GM19467 (cell line): ENCODE measurements around the gene ARSG.
"Not testable (repeated sequence)": the region's sequence is repeated elsewhere in the genome, so short reads cannot be mapped to it uniquely, and the experiment has no call there.

Experiments used
- ATAC-seq: cut with Tn5 transposase; IDR thresholded peaks from one replicate; pipeline ENCODE4 v1.9.1; 2021; ENCODE audit warnings: mild to moderate bottlenecking, moderate library complexity; ENCODE audit not compliant: unreplicated experiment

ARSG gene

DNA sequence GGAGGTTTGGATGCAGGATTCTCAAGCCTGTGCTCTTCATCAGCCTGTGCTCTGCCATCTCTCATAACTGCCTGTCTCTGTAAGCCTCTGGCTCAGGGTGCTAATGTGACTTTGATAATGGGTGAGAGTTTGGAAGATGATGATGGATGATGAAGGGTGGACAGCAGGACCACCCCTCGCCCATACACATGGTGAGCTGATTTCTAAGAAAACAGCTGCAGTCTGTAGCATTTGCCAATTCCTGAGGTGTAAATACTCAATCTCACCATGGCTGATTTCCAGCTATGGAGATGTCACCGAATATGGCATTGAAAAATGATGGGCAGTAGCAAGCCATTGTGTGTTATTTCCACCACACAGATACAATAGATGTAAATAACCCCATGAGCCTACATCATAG lies 74.2 kb downstream of the ARSG start:
- no peak for ATAC-seq

DNA sequence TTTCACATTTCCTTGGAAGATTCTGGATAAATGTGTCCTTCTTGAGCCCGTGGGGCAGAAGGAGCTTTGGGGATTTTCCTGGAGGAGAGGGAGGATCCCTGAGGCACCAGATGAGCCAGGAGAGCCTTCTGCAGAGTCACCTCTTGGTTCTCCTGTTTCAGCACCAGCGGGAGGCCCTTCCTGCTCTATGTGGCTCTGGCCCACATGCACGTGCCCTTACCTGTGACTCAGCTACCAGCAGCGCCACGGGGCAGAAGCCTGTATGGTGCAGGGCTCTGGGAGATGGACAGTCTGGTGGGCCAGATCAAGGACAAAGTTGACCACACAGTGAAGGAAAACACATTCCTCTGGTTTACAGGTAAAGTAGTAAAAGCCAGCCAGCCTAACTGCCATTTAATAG lies 77.1 kb downstream of the ARSG start:
- no peak for ATAC-seq

- ATAC-seq = no peak
These were observed 84.3 kb downstream of the ARSG start for GRCh38 chr17:68375566-68375965.

GRCh38 chr17:68376178-68376577 lies 84.9 kb downstream of the ARSG start:
- ATAC-seq = not testable (repeated sequence)

DNA sequence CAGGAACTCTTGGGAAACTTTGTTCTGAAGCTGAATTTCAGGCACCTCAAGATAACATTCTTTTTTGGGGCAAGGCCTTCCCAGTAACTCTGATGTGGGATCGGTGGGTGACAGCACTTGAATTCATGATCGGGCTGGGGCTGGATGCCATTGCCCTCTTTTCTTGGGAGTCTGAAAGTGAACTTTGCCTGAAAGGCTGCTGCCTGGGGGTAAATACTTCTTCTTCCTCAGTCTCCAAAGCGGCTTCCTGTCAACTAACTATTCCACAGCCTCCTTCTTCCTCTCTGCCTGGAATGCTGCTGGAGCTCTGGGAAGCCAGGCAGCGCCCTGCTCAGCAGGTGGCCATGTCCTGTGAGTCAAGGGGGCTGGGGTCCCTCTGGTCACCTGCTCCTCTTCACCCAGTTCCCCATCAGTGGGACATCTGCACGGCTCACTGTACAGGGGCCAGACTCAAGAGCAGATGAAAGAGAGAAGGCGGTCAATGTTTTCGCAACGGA lies 86.5 kb downstream of the ARSG start:
- ATAC-seq = no peak

- ATAC-seq = no peak
These were observed 87.2 kb downstream of the ARSG start for GRCh38 chr17:68378268-68379176.

DNA sequence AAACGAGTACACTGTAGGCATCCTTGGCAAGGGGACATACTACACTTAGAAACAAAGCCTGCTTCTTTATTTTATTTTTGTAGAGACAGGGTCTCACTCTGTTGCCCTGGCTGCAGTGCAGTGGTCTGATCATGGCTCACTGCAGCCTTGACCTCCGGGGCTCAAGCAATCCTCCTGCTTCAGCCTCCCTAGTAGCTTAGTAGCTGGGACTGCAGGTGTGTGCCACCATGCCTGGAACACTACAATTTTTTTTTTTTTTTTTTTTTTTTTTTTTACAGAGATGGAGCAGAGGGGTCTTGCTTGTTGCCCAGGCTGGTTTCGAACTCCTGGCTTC lies 87.8 kb downstream of the ARSG start:
- ATAC-seq = no peak

DNA sequence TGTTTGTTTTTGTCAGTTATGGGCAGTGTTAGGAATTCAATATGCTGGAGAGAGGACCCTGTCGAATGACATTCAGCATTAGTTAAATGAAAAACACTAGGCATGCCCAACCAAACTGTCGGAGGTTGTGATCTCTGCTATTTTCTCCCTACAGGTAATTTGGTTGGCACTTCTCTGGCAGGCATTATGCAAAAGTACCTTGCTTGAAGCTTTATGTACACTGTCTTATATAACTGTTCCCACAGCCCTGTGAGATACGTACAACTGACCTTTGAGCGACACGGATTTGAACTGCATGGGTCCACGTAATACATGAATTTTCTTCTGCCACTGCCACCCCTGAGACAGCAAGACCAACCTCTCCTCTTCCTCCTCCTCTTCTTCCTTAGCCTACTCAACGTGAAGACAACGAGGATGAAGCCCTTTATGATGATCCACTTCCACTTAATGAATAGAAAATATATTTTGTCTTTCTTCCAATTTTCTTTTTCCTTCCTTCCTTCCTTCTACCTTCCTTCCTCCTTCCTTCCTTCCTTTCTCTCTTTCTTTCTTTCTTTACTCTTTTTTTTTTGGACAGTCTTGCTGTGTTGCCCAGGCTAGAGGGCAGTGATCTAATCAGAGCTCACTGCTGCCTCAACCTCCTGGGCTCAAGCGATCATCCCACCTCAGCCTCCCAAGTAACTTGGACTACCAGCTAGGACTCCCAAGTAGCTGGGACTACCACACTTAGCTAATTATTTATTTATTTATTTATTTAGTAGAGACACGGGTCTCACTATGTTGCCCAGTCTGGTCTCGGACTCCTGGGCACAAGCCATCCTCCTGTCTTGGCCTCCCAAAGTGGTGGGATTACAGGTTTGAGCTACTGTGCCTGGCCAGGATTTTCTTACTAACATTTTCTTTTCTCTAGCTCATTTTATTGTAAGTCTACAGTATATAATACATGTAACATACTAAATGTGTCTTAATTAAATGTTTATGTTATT lies 88.7 kb downstream of the ARSG start:
- no peak for ATAC-seq

DNA sequence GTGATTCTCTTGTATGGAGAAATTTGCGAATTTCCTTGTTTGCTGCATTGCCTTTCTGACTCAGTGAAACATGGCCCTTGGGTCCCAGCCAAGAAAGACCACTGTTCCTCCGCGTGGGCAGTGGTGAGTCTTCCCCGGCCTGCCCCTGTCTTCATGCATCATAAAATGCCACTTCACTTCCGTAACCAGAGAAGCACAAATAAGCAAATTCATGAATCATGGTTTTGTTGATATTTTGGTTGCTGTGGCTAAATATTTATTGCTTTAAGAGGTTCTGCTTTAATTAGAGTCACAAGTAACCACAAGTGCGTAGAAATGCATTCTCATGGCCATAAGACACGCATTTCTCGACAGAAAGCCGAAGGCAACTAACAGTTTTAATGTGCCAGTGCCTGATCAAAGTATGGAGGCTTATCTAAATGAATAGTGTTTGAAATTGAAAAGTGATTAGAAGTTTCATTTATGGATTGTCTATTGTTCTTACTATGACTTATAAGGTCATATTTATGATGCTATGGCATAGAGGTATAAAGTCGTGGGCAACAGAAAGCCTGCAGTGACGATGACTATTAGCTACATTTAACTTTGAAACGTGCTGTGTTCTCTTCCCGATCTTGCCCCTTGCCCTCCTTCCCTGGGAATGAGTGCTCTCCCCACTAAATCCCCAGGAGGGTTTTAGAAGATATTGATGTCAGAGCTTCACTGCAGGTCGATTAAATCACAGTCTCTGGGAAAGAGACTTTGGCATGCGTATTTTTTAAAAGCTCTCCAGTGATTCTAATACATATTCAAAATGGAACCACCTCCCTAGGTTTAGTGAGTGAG lies 90.0 kb downstream of the ARSG start:
- no peak for ATAC-seq

DNA sequence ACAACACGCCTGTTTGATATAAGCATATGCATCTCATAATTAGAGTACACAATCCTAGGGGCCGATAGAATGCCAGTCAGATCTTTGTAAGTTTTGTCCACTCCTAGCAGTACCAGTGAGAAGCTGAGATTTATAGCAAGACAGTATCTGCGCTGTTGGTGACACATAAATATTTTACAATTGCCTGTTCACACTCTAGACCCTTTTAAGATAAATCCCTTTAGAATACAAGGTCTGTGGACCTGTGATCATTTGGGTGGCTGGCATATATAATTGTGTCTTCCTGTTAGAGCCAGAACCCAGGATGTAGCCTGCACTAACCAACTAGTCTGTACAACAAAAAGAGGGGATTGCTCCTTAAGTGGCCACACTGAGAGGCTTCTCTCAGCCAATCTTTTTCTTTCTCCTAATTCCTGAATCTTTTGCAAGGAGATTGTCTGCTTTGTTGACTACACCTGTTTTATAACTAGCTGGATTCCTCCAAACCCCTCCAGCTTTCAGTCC lies 91.3 kb downstream of the ARSG start:
- ATAC-seq = no peak

- ATAC-seq = no peak
These were observed 91.8 kb downstream of the ARSG start for GRCh38 chr17:68383120-68383442.

- no peak for ATAC-seq
These were observed 92.4 kb downstream of the ARSG start for GRCh38 chr17:68383443-68384321.

- no peak for ATAC-seq
These were observed 93.2 kb downstream of the ARSG start for GRCh38 chr17:68384471-68384870.

DNA sequence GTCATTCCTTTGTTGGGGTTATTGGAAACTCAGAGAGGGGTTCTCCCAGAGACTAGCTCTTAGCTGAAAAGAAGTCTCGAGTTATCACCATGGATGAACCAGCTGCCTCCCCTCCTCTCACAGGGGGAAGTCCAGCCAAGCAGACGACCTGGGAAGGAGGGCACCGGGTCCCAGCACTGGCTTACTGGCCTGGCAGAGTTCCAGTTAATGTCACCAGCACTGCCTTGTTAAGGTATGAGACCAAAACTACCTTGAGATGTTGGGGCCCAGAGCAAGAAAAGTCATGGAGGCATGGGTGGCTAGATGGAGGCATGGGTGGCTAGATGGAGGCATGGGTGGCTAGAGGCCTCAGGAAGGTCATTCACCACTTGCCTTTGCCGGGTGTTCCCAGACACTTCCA lies 93.6 kb downstream of the ARSG start:
- ATAC-seq = no peak

GRCh38 chr17:68385490-68386215 lies 94.4 kb downstream of the ARSG start:
- no peak for ATAC-seq

- ATAC-seq = no peak
These were observed 96.3 kb downstream of the ARSG start for GRCh38 chr17:68387435-68388218.

GRCh38 chr17:68389041-68389440 lies 97.7 kb downstream of the ARSG start:
- ATAC-seq = no peak

- ATAC-seq = no peak
These were observed 99.7 kb downstream of the ARSG start for GRCh38 chr17:68390888-68391545.
